Measurements from ENCODE around the gene XIRP2. TPM values are rescaled to one million over a fixed set of nuclear protein-coding genes. Genes with fewer than 3 reads are reported as not detected.
"Not testable (repeated sequence)": the region's sequence is repeated elsewhere in the genome, so short reads cannot be mapped to it uniquely, and the experiment has no call there.

The XIRP2 gene
- total RNA-seq, 2 donors from 2014 or later, result not detected

- DNase-seq (peak in 2 of 4 donors; percentile 5 to 15), ATAC-seq (no peak)
- Histone ChIP-seq H3K4me3 (no peak overlapping the region), H3K36me3 (replicated peaks in 1 of 2; ENCODE audit: insufficient read depth in 1 of 2, low read depth in 2 of 2) (no peaks in the 10 kb centered on the region), H3K9me3 (peaks cover 0 to 8% (median 0%) of the 10 kb centered on the region in 3 donors), H3K27me3 (no peaks in the 10 kb centered on the region), H3K4me1 (no peaks in the 10 kb centered on the region), H3K27ac (no peak overlapping the region)
- 78 to 80% methylated on average over 5 of the region's 5 CpGs for WGBS, 2 donors
- peak in 4 of 7 experiments; percentile 27 to 44 (median 34) for TF ChIP-seq CTCF (IDR thresholded peaks at IDR 0.05)
- TF ChIP-seq POLR2A (IDR thresholded peaks at IDR 0.05), result no peak
- intact Hi-C loops (cut with DNase I), result no loop called here
Measured at GRCh38 chr2:167264380-167264779, 376.1 kb downstream of the XIRP2 start.

- ATAC-seq (no peak), DNase-seq (no peak)
- intact Hi-C loops (cut with DNase I), result no loop called here
- 71 to 89% methylated on average over 2 of the region's 2 CpGs for WGBS, 2 donors
- Histone ChIP-seq H3K27me3 (no peaks in the 10 kb centered on the region), H3K4me1 (no peaks in the 10 kb centered on the region), H3K27ac (no peak overlapping the region), H3K9me3 (peaks cover 0 to 8% (median 0%) of the 10 kb centered on the region in 3 donors), H3K36me3 (replicated peaks in 1 of 2; ENCODE audit: insufficient read depth in 1 of 2, low read depth in 2 of 2) (no peaks in the 10 kb centered on the region), H3K4me3 (no peak overlapping the region)
- TF ChIP-seq CTCF (IDR thresholded peaks at IDR 0.05), result no peak
- TF ChIP-seq POLR2A (IDR thresholded peaks at IDR 0.05), result no peak
Measured at GRCh38 chr2:167265004-167265403, 376.7 kb downstream of the XIRP2 start.

- no peak overlapping the region for H3K27ac ChIP-seq
- H3K4me3 ChIP-seq, result no peak overlapping the region
- intact Hi-C loops (cut with DNase I), result no loop called here
- no peaks in the 10 kb centered on the region for H3K4me1 ChIP-seq
- TF ChIP-seq CTCF (IDR thresholded peaks at IDR 0.05), result no peak
- no peak for TF ChIP-seq POLR2A (IDR thresholded peaks at IDR 0.05)
- 70 to 78% methylated on average over 5 of the region's 5 CpGs for WGBS, 2 donors
- peaks cover 0 to 8% (median 0%) of the 10 kb centered on the region in 3 donors for H3K9me3 ChIP-seq
- no peaks in the 10 kb centered on the region for H3K36me3 ChIP-seq (replicated peaks in 1 of 2; ENCODE audit: insufficient read depth in 1 of 2, low read depth in 2 of 2)
- DNase-seq (no peak), ATAC-seq (no peak)
- H3K27me3 ChIP-seq, result no peaks in the 10 kb centered on the region
Measured at GRCh38 chr2:167265722-167266121, 377.4 kb downstream of the XIRP2 start.

GRCh38 chr2:167268245-167268644, 380.0 kb downstream of the XIRP2 start:
- ATAC-seq; DNase-seq; H3K27ac ChIP-seq; H3K4me3 ChIP-seq; H3K4me1 ChIP-seq; H3K27me3 ChIP-seq; intact Hi-C loops (cut with DNase I); H3K36me3 ChIP-seq (replicated peaks in 1 of 2; ENCODE audit: insufficient read depth in 1 of 2, low read depth in 2 of 2); H3K9me3 ChIP-seq: not testable (repeated sequence)
- 43 to 71% methylated on average over 2 of the region's 2 CpGs for WGBS, 2 donors

GRCh38 chr2:167271932-167272331, 383.7 kb downstream of the XIRP2 start:
- Histone ChIP-seq H3K27ac (no peak overlapping the region), H3K36me3 (replicated peaks in 1 of 2; ENCODE audit: insufficient read depth in 1 of 2, low read depth in 2 of 2) (no peaks in the 10 kb centered on the region), H3K4me1 (no peaks in the 10 kb centered on the region), H3K9me3 (peaks cover 0 to 8% (median 0%) of the 10 kb centered on the region in 3 donors), H3K27me3 (no peaks in the 10 kb centered on the region), H3K4me3 (no peak overlapping the region)
- 64 to 73% methylated on average over 3 of the region's 3 CpGs for whole genome bisulfite sequencing, 2 donors
- no peak for ATAC-seq
- no peak for TF ChIP-seq CTCF (IDR thresholded peaks at IDR 0.05)
- no peak for TF ChIP-seq POLR2A (IDR thresholded peaks at IDR 0.05)
- intact Hi-C loops (cut with DNase I), result no loop called here
- DNase-seq, result no peak

Data from body of pancreas (tissue), 4 donors.